SIG-M5 (cell line): ENCODE measurements around the gene ELMOD1.
A peak's percentile ranks its signal among the peaks of the same experiment; 100 is the strongest.
"Not testable (repeated sequence)": the region's sequence is repeated elsewhere in the genome, so short reads cannot be mapped to it uniquely, and the experiment has no call there.

Experiments
- DNase-seq: peaks from one replicate; lab custom pipeline; 2025; lab: John Stamatoyannopoulos, UW

The ELMOD1 gene

GRCh38 chr11:107590460-107591377 is at the start of gene ELMOD1:
ELMOD1 (plus strand) TSS chr11:107591147; CDS start chr11:107618190, 27,043 bp downstream.
- DNase-seq: no peak

- DNase-seq: no peak
Measured at GRCh38 chr11:107545101-107545514, 45.8 kb upstream of the ELMOD1 start.

DNA sequence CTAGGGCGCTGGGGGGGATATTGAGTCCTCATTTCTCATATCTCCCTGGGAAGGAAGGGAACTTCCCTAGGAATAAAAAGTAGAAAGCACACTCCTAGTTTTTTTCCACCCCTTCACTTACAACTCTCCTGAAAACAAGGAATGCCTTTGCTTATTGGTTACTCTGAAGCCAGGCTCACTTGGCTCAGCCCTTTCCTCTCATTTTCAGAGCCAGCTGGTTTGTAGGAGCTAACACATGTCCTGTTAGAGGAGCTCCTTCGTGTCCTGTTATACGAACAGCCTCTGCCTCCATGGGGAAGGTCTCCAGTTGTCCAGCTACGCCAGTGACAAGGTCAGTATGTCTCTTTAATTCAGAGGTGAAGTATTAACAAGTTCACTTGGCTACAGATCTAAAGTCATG is 43.0 kb upstream of the ELMOD1 start:
- no peak for DNase-seq

DNA sequence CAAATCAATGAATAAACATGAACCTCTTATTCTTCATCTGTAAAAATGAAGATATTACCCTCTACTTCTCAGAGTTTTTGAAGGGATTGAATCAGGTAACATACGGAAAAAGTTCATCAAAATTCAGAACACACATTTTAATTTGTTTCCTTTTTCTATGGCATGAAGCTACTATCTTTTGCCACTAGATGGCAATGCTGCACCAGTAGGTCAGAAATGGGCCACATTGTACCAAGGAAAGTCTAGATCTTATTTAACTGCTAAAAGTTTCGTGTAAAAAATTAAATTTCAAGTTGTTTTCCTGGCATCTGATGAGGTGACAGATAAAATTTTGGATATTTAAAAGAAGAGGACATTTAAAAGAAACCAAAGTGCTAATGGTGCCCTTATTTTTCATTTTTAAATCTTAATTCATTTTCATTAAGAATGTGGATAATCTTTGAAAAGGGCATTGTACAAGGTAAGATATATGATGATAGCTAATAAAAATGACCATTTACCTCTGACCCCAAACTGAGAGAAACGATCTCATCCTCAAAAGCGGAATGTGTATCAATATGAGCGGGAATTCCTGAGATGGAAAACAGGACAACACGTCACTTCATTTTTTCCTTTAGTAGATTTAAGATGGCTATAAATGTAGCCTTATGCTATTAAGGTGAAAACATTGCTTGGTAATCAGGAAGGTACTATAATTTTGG is 41.5 kb upstream of the ELMOD1 start:
- no peak for DNase-seq

- no peak for DNase-seq
Measured at GRCh38 chr11:107549954-107550285, 41.0 kb upstream of the ELMOD1 start.

GRCh38 chr11:107550304-107550703 is 40.6 kb upstream of the ELMOD1 start:
- DNase-seq: no peak

DNA sequence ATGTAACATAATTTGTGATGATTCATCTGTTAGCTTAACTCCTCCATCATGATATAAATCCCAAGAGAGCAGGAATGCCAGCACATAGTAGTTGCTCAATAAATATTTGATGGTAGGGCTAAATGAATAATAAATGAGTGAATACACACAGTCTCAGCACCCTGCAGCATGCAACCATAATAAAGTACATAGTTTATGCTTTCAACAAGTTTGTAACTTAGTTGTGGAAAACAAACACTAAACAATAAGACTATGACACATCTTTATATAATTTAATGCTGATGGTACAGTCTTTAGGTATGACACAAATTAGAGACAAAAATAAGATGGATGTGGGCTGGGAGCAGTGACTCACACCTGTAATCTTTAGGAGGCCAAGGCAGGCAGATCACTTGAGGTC is 29.3 kb upstream of the ELMOD1 start:
- DNase-seq: no peak

DNA sequence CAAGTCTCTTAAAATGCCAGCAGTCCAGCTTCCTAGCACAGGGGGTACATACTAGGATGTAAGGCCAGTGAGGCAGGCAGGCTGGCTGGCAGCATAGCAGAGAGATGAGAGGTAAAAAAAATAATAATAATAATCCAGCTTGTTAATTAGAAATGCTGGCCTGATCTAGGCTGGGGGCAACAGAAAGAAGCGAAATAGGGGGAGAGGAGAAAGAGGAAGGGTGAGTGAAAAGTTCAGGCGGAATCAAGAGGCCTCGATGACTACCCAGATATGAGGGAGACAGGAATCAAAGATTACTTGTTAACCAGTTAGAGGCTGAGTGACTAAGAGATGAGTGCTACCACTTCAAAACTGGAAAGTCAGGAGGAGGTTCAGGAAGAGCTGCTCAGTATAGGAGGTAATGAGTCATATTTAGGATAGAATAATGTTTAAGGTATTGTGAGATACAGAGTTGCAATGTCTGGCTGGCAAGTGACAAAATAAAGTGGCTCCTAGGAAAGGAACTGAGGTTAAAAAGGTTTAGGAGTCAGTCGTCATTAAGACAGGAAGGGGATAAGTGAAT is 28.2 kb upstream of the ELMOD1 start:
- DNase-seq: no peak

DNA sequence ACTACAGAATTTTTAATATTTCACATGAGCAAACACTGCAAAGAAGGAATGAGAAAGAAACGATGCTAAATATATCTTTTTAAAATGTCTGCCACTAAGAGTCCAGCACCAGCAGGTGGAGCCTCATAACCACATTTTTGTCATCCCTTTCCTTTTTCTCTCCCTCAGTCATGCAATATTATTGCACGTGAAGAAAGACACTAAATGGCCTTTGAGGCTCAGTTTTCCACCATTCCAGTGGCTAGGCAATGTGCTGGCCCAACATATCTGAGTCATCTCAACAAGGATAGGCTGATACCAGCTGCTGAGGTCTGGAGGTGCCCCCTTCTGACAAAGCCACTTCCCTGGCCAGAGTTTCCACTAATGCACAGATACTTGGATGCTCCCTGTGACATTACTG is 27.2 kb upstream of the ELMOD1 start:
- peak; percentile 11 for DNase-seq

DNA sequence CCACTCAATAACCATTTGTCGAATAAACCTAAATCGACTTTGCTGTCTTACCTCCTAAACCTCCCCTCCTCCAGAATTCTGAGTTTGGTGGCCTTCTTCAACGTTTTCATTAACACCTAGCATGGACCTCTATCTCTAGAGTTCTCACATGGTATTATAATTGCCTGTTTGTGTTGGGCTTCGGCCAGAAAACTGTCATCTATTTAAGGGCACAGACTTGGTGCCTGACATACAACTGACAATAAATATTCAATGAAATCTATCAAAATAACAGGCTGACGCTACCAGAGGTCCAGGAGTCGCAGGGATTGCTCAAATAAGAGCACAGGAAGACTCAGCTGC is 26.1 kb upstream of the ELMOD1 start:
- no peak for DNase-seq

DNA sequence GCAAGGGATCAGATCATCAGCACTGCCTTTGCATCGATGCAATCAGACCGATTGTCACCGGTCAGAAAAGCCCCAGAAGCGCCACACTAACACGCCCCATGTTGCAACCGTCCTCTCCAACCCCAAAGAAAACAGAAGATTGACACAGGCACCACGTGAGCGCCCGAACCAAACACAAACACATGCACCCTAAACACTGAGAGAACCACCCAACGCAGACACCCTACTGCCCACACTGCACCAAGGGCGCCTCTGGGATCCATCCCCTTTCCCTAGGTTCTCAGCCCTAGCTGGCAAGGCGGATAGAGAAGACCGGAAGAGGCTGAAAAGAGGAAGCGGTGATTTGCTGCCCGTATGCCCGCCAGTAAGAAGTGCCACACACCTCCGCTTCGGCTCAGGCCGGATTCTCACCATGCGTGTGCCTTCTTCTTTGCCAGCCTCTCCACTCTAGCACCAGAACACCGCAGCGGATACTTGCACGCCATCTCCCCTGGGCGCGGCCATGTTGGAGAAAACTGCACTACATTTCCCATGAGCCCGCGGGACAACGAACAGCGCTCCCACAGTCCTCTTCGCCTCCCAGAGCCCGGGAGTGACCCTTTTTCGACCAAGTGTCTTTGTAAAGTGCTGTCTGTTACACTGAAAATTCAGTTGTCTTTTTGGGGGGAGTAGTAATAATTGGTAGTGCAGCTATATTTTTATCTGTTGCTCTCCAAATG is 25.6 kb upstream of the ELMOD1 start, which contains the start of gene ALKBH8:
Gene ALKBH8 (minus strand): TSS at position 517 of the 719 bp plus-strand sequence. CDS start 4,842 bp downstream, outside the sequence.
- DNase-seq: no peak

DNA sequence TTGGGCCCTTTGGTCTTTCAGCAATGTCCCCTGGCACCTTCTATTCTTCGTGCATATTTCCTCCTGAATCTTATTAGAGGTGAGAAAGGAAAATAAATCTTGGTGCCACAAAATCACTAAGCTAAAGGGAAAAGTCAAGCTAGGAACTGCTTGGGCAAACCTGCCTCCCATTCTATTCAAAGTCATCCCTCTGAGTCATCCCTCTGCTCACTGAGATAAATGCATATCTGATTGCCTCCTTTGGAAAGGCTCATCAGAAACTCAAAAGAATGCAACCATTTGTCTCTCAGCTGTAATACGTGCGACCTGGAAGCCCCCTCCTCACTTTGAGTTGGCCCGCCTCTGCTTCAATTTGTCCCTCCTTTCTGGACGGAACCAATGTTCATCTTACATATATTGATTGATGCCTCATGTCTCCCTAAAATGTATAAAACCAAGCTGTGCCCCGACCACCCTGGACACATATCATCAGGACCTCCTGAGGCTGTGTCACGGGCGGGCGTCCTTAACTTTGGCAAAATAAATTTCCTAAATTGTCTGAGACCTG is 24.9 kb upstream of the ELMOD1 start:
- DNase-seq: not testable (repeated sequence)

DNA sequence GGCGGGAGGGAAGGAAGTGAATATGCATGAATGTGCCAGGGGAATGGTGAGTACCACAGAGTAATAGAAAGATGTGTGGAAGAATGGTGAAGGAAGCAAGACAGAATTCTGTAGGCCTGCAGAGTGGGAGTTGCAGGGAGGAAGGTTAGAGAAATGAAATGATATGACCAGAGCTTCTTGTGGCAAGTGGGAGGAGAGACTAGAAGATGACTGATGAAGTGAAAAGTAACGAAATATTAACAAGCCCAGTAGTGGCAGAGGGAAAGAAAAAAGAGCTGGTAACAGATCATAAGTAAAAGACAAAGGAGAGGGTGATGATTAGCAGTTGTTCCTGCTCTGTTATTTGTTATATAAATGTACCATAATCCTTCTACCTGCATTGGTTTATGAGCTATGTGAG is 24.4 kb upstream of the ELMOD1 start:
- DNase-seq: no peak

- no peak for DNase-seq
Measured at GRCh38 chr11:107567739-107568335, 23.1 kb upstream of the ELMOD1 start.

GRCh38 chr11:107570015-107570414 is 20.9 kb upstream of the ELMOD1 start:
- DNase-seq: no peak

DNA sequence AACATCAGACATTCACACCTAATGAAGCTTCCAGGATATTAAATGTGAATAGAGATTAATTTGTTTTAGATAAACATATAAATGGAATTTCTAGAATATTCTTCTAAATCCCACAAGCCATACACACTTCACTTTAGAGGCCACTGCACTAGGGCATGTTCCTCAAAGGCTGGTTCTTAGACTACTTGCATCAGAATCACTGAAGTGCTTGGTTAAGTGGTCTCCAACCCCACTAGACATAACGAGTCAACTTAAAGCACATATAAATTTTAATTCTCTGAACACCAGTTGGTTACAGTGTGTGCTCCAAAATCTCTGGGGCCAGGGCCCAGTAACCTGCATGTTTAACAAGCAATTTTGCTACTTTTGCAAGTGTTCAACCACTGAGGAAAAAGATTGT is 17.5 kb upstream of the ELMOD1 start:
- no peak for DNase-seq

GRCh38 chr11:107576497-107577345 is 14.2 kb upstream of the ELMOD1 start:
- DNase-seq: not testable (repeated sequence)

GRCh38 chr11:107577346-107577711 is 13.6 kb upstream of the ELMOD1 start:
- no peak for DNase-seq

- not testable (repeated sequence) for DNase-seq
Measured at GRCh38 chr11:107579169-107579568, 11.8 kb upstream of the ELMOD1 start.

- no peak for DNase-seq
Measured at GRCh38 chr11:107581147-107581546, 9.8 kb upstream of the ELMOD1 start.
